ENCODE results near the gene SIRPB1.
"Not testable (repeated sequence)": the region's sequence is repeated elsewhere in the genome, so short reads cannot be mapped to it uniquely, and the experiment has no call there.

The SIRPB1 gene

GRCh38 chr20:1651268-1652058 is 31.7 kb upstream of the SIRPB1 start:
- H3K4me3 ChIP-seq (ENCODE audit: low read length) = no peak overlapping the region
- no peak for TF ChIP-seq CTCF (conservative IDR thresholded peaks at IDR 0.05; ENCODE audit: low read length)
- DNase-seq (ENCODE audit: low read depth) = no peak

GRCh38 chr20:1648101-1648500 is 28.3 kb upstream of the SIRPB1 start:
- H3K4me3 ChIP-seq (ENCODE audit: low read length) = no peak overlapping the region
- TF ChIP-seq CTCF (conservative IDR thresholded peaks at IDR 0.05; ENCODE audit: low read length) = no peak
- DNase-seq (ENCODE audit: low read depth) = no peak

- no peak for TF ChIP-seq CTCF (conservative IDR thresholded peaks at IDR 0.05; ENCODE audit: low read length)
- no peak overlapping the region for H3K4me3 ChIP-seq (ENCODE audit: low read length)
- DNase-seq (ENCODE audit: low read depth) = no peak
Observed at GRCh38 chr20:1646975-1647431, 27.2 kb upstream of the SIRPB1 start.

- no peak overlapping the region for H3K4me3 ChIP-seq (ENCODE audit: low read length)
- no peak for DNase-seq (ENCODE audit: low read depth)
- no peak for TF ChIP-seq CTCF (conservative IDR thresholded peaks at IDR 0.05; ENCODE audit: low read length)
Observed at GRCh38 chr20:1644101-1644962, 24.5 kb upstream of the SIRPB1 start.

- not testable (repeated sequence) for H3K4me3 ChIP-seq (ENCODE audit: low read length); DNase-seq (ENCODE audit: low read depth)
Observed at GRCh38 chr20:1638643-1639042, 18.8 kb upstream of the SIRPB1 start.

- DNase-seq (ENCODE audit: low read depth) = no peak
- no peak for TF ChIP-seq CTCF (conservative IDR thresholded peaks at IDR 0.05; ENCODE audit: low read length)
- no peak overlapping the region for H3K4me3 ChIP-seq (ENCODE audit: low read length)
Observed at GRCh38 chr20:1637755-1638154, 17.9 kb upstream of the SIRPB1 start.

GRCh38 chr20:1637226-1637625 is 17.4 kb upstream of the SIRPB1 start:
- TF ChIP-seq CTCF (conservative IDR thresholded peaks at IDR 0.05; ENCODE audit: low read length) = no peak
- no peak for DNase-seq (ENCODE audit: low read depth)
- no peak overlapping the region for H3K4me3 ChIP-seq (ENCODE audit: low read length)
